Uterus (tissue), 2 donors: ENCODE measurements around the gene AUH.
"Not testable (repeated sequence)": the region's sequence is repeated elsewhere in the genome, so short reads cannot be mapped to it uniquely, and the experiment has no call there.

Source experiments
- CTCF ChIP-seq, 4 experiments: fragments of 200-600 bp in 2 of 4; fragments of 450-650 bp in 2 of 4; sonication (generic) in 2 of 4; IDR thresholded peaks; one replicate each; pipeline ENCODE4 v1.5.1; 2016 to 2019; ENCODE audit warnings: antibody characterized with exemption in 4 of 4, mild to moderate bottlenecking in 2 of 4, moderate library complexity in 1 of 4
- POLR2A ChIP-seq, 2 donors: fragments of 450-650 bp; IDR thresholded peaks; one replicate each; pipeline ENCODE4 v1.6.1; 2016; ENCODE audit warnings: antibody characterized with exemption in 2 of 2, mild to moderate bottlenecking in 1 of 2, moderate library complexity in 1 of 2

DNA sequence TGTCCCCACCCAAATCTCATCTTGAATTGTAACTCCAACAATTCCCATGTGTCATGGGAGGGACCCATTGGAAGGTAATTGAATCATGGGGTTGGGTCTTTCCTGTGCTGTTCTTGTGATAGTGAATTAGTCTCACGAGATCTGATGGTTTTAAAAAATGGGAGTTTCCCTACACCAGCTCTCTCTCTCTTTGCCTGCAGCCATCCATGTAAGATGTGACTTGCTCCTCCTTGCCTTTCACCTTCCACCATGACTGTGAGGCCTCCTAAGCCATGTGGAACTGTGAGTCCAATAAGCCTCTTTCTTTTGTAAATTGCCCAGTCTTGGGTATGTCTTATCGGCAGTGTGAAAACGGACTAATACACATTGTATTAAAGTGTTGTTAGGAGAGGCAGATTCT, 16.3 kb upstream of the AUH start:
- not testable (repeated sequence) for TF ChIP-seq CTCF, POLR2A (IDR thresholded peaks at IDR 0.05)
